Jurkat, Clone E6-1 (cell line): ENCODE measurements around the gene C11orf21.
"Not testable (repeated sequence)": the region's sequence is repeated elsewhere in the genome, so short reads cannot be mapped to it uniquely, and the experiment has no call there.

Experiments
- DNase-seq: peaks from one replicate; pipeline ENCODE4 v3.0.0-alpha.2; 2011; ENCODE audit warnings: low read depth, low spot score
- H3K4me3 ChIP-seq: 2 replicates; pipeline ENCODE4 v1.5.1; 2011; ENCODE audit warnings: mild to moderate bottlenecking, low read length, control low read depth, moderate library complexity

The C11orf21 gene

GRCh38 chr11:2299773-2300172, 1.9 kb downstream of the C11orf21 start:
- no peak for DNase-seq
- no peak overlapping the region for H3K4me3 ChIP-seq

- no peak for DNase-seq
- H3K4me3 ChIP-seq: no peak overlapping the region
Observed at GRCh38 chr11:2298795-2299761, 2.6 kb downstream of the C11orf21 start.

- DNase-seq: no peak
- H3K4me3 ChIP-seq: no peak overlapping the region
Observed at GRCh38 chr11:2298131-2298794, 3.5 kb downstream of the C11orf21 start.

- H3K4me3 ChIP-seq: no peak overlapping the region
- no peak for DNase-seq
Observed at GRCh38 chr11:2297623-2298030, 4.1 kb downstream of the C11orf21 start.

GRCh38 chr11:2296913-2297622, 4.7 kb downstream of the C11orf21 start:
- H3K4me3 ChIP-seq: no peak overlapping the region
- no peak for DNase-seq

- no peak for DNase-seq
- H3K4me3 ChIP-seq: no peak overlapping the region
Observed at GRCh38 chr11:2295971-2296912, 5.5 kb downstream of the C11orf21 start.

GRCh38 chr11:2294926-2295290, 6.8 kb downstream of the C11orf21 start:
- H3K4me3 ChIP-seq: no peak overlapping the region
- no peak for DNase-seq

- no peak overlapping the region for H3K4me3 ChIP-seq
- no peak for DNase-seq
Observed at GRCh38 chr11:2293984-2294925, 7.5 kb downstream of the C11orf21 start.

GRCh38 chr11:2293531-2293971, 8.2 kb downstream of the C11orf21 start:
- H3K4me3 ChIP-seq: no peak overlapping the region
- no peak for DNase-seq

- no peak for DNase-seq
- H3K4me3 ChIP-seq: no peak overlapping the region
Observed at GRCh38 chr11:2290351-2290841, 11.3 kb downstream of the C11orf21 start.

GRCh38 chr11:2289859-2290258, 11.9 kb downstream of the C11orf21 start:
- no peak overlapping the region for H3K4me3 ChIP-seq
- no peak for DNase-seq

- no peak for DNase-seq
- no peak overlapping the region for H3K4me3 ChIP-seq
Observed at GRCh38 chr11:2289350-2289749, 12.4 kb downstream of the C11orf21 start.

- no peak overlapping the region for H3K4me3 ChIP-seq
- DNase-seq: no peak
Observed at GRCh38 chr11:2287091-2287490, 14.6 kb downstream of the C11orf21 start.

- not testable (repeated sequence) for H3K4me3 ChIP-seq, DNase-seq
Observed at GRCh38 chr11:2286350-2286749, 15.4 kb downstream of the C11orf21 start.

- no peak overlapping the region for H3K4me3 ChIP-seq
- no peak for DNase-seq
Observed at GRCh38 chr11:2280208-2280607, 21.5 kb downstream of the C11orf21 start.

- DNase-seq: no peak
- H3K4me3 ChIP-seq: no peak overlapping the region
Observed at GRCh38 chr11:2277933-2278523, 23.7 kb downstream of the C11orf21 start.

- H3K4me3 ChIP-seq: no peak overlapping the region
Observed at GRCh38 chr11:2277008-2277346, 24.7 kb downstream of the C11orf21 start.

More at GRCh38 chr11:2277008-2277346, 24.7 kb downstream of the C11orf21 start:
- DNase-seq: no peak
